Measurements from ENCODE around the gene PHACTR1. TPM values are rescaled to one million over a fixed set of nuclear protein-coding genes. Genes with fewer than 3 reads are reported as not detected.

The PHACTR1 gene
- total RNA-seq, 4 donors from 2014 or later: 12.6 to 17.7 (median 17.1) TPM

GRCh38 chr6:13035606-13036005 is 319.0 kb downstream of the PHACTR1 start:
- no peak for TF ChIP-seq CTCF (IDR thresholded peaks at IDR 0.05)
- ATAC-seq (ENCODE audit: low FRiP score) (no peak), DNase-seq (ENCODE audit: low spot score) (no peak)

- no peak for TF ChIP-seq CTCF (IDR thresholded peaks at IDR 0.05)
- no peak for ATAC-seq (ENCODE audit: low FRiP score)
- no peak for DNase-seq (ENCODE audit: low spot score)
Observed at GRCh38 chr6:13038315-13038714, 321.7 kb downstream of the PHACTR1 start.

- no peak for TF ChIP-seq CTCF (IDR thresholded peaks at IDR 0.05)
- ATAC-seq (ENCODE audit: low FRiP score) (no peak), DNase-seq (ENCODE audit: low spot score) (no peak)
Observed at GRCh38 chr6:13038741-13039190, 322.2 kb downstream of the PHACTR1 start.

GRCh38 chr6:13044390-13044789 is 327.8 kb downstream of the PHACTR1 start:
- no peak for DNase-seq (ENCODE audit: low spot score)
- TF ChIP-seq CTCF (IDR thresholded peaks at IDR 0.05): no peak
- ATAC-seq (ENCODE audit: low FRiP score): peak; percentile 57

GRCh38 chr6:13044896-13045295 is 328.3 kb downstream of the PHACTR1 start:
- no peak for TF ChIP-seq CTCF (IDR thresholded peaks at IDR 0.05)
- no peak for ATAC-seq (ENCODE audit: low FRiP score)
- DNase-seq (ENCODE audit: low spot score): no peak

- DNase-seq (ENCODE audit: low spot score) (no peak), ATAC-seq (ENCODE audit: low FRiP score) (no peak)
- no peak for TF ChIP-seq CTCF (IDR thresholded peaks at IDR 0.05)
Observed at GRCh38 chr6:13045676-13046075, 329.1 kb downstream of the PHACTR1 start.

GRCh38 chr6:13046084-13046483 is 329.5 kb downstream of the PHACTR1 start:
- TF ChIP-seq CTCF (IDR thresholded peaks at IDR 0.05): no peak
- ATAC-seq (ENCODE audit: low FRiP score): no peak
- no peak for DNase-seq (ENCODE audit: low spot score)
